ENCODE data around the gene SLC46A2. TPM values are rescaled to one million over a fixed set of nuclear protein-coding genes. Genes with fewer than 3 reads are reported as not detected.

The SLC46A2 gene
- polyA plus RNA-seq, 1 experiment: not detected

DNA sequence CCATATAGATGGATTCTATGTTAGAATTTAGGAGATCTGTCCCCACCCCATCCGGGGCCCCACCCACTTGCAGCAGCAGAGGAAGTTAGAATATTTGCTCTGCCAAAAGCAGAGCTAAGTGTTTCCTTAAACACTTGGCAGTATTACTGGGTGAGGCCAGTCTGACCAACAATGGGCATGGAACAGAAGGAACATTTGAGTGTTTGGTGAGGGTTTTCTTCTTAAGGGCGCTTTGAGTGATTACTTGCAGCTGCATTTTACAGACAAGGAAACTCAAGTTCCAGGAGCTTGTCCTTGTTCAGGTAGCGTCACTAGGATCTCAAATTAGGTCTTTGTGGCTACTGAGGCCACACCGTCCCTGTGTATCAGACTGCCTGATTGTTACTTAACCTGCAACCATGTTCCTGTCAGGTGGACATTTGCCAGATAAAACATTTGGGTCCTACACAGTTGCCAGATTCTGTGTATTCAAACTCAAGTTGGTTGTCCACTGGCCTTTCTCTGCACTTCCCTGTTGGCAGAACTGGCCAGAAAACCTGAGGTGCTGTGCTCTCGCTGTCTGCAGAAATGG is 59.3 kb downstream of the SLC46A2 start:
- TF ChIP-seq, protein P1, sequence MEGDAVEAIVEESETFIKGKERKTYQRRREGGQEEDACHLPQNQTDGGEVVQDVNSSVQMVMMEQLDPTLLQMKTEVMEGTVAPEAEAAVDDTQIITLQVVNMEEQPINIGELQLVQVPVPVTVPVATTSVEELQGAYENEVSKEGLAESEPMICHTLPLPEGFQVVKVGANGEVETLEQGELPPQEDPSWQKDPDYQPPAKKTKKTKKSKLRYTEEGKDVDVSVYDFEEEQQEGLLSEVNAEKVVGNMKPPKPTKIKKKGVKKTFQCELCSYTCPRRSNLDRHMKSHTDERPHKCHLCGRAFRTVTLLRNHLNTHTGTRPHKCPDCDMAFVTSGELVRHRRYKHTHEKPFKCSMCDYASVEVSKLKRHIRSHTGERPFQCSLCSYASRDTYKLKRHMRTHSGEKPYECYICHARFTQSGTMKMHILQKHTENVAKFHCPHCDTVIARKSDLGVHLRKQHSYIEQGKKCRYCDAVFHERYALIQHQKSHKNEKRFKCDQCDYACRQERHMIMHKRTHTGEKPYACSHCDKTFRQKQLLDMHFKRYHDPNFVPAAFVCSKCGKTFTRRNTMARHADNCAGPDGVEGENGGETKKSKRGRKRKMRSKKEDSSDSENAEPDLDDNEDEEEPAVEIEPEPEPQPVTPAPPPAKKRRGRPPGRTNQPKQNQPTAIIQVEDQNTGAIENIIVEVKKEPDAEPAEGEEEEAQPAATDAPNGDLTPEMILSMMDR (IDR thresholded peaks at IDR 0.05; ENCODE audit: insufficient read depth, low read depth, low read length): no peak
- Histone ChIP-seq H3K4me3 (ENCODE audit: low read depth, low read length) (no peak overlapping the region), H3K36me3 (ENCODE audit: control insufficient read depth, insufficient read depth, low read length) (no peaks in the 10 kb centered on the region), H3K27me3 (ENCODE audit: control insufficient read depth, insufficient read depth, low read length) (no peaks in the 10 kb centered on the region)
- DNase-seq (ENCODE audit: low read depth): no peak
- CTCF ChIA-PET: interaction anchor here (0.7 to 1.0 kb wide), 2 partner anchors 11 to 198 kb away, joined by 3 read pairs; no protein-coding TSS in a partner anchor
- POLR2A ChIA-PET: no interaction called here

Other genes starting within 250 kb of the SLC46A2 start
- 10.9 and 23.8 TPM in 2 replicates for gene INIP, start 172.8 kb downstream of the SLC46A2 start, polyA plus RNA-seq (2011; rRNA removed)
- gene SNX30, start 140.1 kb downstream of the SLC46A2 start, polyA plus RNA-seq (2011; rRNA removed): 6.1 and 9.1 TPM in 2 replicates
- 0.53 and 1.3 TPM in 2 replicates for gene ZNF883, start 121.3 kb upstream of the SLC46A2 start, polyA plus RNA-seq (2011; rRNA removed)
- gene ZFP37, start 165.8 kb upstream of the SLC46A2 start, polyA plus RNA-seq (2011; rRNA removed): 0.25 and 0.82 TPM in 2 replicates